ENCODE results near the gene HLCS. TPM values are rescaled to one million over a fixed set of nuclear protein-coding genes. Genes with fewer than 3 reads are reported as not detected.
A peak's percentile ranks its signal among the peaks of the same experiment; 100 is the strongest.

HLCS gene
- total and polyA plus RNA-seq, 2 of the 8 experiments (the other 6 are each of a cell fraction or from before 2014, with no cell fraction given) = 4.7 to 12.2 TPM

- TF ChIP-seq PHF8 (conservative IDR thresholded peaks at IDR 0.05; ENCODE audit: low read depth, low read length) (no peak), SAP30 (IDR thresholded peaks at IDR 0.05; ENCODE audit: insufficient read depth, insufficient replicate concordance, low read length) (no peak), SUZ12 (IDR thresholded peaks at IDR 0.05; ENCODE audit: low read length) (no peak), CBX8 (IDR thresholded peaks at IDR 0.05; ENCODE audit: borderline replicate concordance, low read depth, low read length) (no peak), FOSL1 (IDR thresholded peaks at IDR 0.05; ENCODE audit: insufficient read depth, low read depth, low read length) (no peak), TAF7 (optimal IDR thresholded peaks at IDR 0.05; ENCODE audit: borderline replicate concordance, low read depth, low read length) (no peak), TEAD4 (IDR thresholded peaks at IDR 0.05; ENCODE audit: low read depth, low read length) (peak; percentile 87), ATF2 (IDR thresholded peaks at IDR 0.05; ENCODE audit: low read length) (no peak), YY1 (IDR thresholded peaks at IDR 0.05; ENCODE audit: low read depth, low read length) (peak; percentile 64; the same call in 1 of the 2 replicates), EGR1 (IDR thresholded peaks at IDR 0.05; ENCODE audit: borderline replicate concordance, low read depth, low read length) (no peak), SIRT6 (IDR thresholded peaks at IDR 0.05; ENCODE audit: low read length) (no peak), CTCF (IDR thresholded peaks at IDR 0.05; ENCODE audit: control extremely low read depth in 1 of 3, insufficient read depth in 1 of 3, low read depth in 1 of 3, low read length in 3 of 3) (no peak), CHD2 (IDR thresholded peaks at IDR 0.05; ENCODE audit: low read length) (peak; percentile 18; the same call in 1 of the 2 replicates), RNF2 (IDR thresholded peaks at IDR 0.05; ENCODE audit: borderline replicate concordance, low read depth, low read length, missing control alignments, poor library complexity, severe bottlenecking) (no peak), TAF1 (IDR thresholded peaks at IDR 0.05; ENCODE audit: low read depth, low read length) (peak; percentile 64; the same call in 1 of the 2 replicates), CHD1 (IDR thresholded peaks at IDR 0.05; ENCODE audit: low read depth, low read length) (no peak), CBX5 (IDR thresholded peaks at IDR 0.05; ENCODE audit: low read depth, low read length) (no peak), GTF2F1 (IDR thresholded peaks at IDR 0.05; ENCODE audit: borderline replicate concordance, low read depth, low read length) (no peak), EP300 (IDR thresholded peaks at IDR 0.05; ENCODE audit: borderline replicate concordance in 1 of 2, low read depth in 2 of 2, low read length in 2 of 2) (peak in 1 of 2 experiments; percentile 76; a peak in 1 of 3 replicates)
Observed at GRCh38 chr21:36749935-36750575, 216.4 kb downstream of the HLCS start (continued).

Data from H1 (cell line).